ENCODE data around the gene ETV3. TPM values are rescaled to one million over a fixed set of nuclear protein-coding genes. Genes with fewer than 3 reads are reported as not detected.

ETV3 gene
- total and polyA plus RNA-seq, 2 experiments from 2014 or later: 5.6 to 21.0 TPM

- Histone ChIP-seq H3K27me3 (peaks cover 11% of the 10 kb centered on the region), H3K36me3 (no peaks in the 10 kb centered on the region), H3K4me3 (no peak overlapping the region), H3K4me1 (ENCODE audit: low read depth) (no peaks in the 10 kb centered on the region), H3K27ac (no peak overlapping the region), H3K9me3 (ENCODE audit: low read depth) (no peaks in the 10 kb centered on the region)
- DNase-seq (ENCODE audit: low read depth in 1 of 2, low spot score in 1 of 2): no peak
- TF ChIP-seq, protein P1, sequence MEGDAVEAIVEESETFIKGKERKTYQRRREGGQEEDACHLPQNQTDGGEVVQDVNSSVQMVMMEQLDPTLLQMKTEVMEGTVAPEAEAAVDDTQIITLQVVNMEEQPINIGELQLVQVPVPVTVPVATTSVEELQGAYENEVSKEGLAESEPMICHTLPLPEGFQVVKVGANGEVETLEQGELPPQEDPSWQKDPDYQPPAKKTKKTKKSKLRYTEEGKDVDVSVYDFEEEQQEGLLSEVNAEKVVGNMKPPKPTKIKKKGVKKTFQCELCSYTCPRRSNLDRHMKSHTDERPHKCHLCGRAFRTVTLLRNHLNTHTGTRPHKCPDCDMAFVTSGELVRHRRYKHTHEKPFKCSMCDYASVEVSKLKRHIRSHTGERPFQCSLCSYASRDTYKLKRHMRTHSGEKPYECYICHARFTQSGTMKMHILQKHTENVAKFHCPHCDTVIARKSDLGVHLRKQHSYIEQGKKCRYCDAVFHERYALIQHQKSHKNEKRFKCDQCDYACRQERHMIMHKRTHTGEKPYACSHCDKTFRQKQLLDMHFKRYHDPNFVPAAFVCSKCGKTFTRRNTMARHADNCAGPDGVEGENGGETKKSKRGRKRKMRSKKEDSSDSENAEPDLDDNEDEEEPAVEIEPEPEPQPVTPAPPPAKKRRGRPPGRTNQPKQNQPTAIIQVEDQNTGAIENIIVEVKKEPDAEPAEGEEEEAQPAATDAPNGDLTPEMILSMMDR (IDR thresholded peaks at IDR 0.05; ENCODE audit: low read depth, low read length): no peak
Observed at GRCh38 chr1:157114183-157115121, 23.7 kb downstream of the ETV3 start.

- H3K27ac ChIP-seq: no peak overlapping the region
- no peaks in the 10 kb centered on the region for H3K4me1 ChIP-seq (ENCODE audit: low read depth)
Observed at GRCh38 chr1:157113631-157114030, 24.6 kb downstream of the ETV3 start.

DNA sequence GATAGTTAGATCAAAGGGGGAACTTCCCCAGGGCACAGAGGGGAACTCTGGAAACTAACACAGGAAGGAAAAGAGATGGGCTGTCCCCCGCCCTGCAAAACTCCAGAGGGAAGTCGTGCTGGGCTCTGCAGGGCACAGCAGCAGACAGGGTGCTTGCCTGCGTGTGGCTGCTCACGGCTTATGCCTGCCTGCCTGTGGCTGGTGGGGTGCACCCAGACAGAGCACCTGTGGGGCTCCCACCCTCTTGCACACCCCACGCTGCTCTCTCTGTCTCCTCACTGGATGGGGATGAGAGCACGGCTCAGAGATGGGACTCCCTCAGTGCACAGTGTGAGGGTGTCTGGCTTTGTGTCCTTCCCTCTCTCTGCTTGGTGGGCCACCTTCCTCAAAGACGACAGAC, 25.1 kb downstream of the ETV3 start:
- Histone ChIP-seq H3K4me1 (ENCODE audit: low read depth) (no peaks in the 10 kb centered on the region), H3K9me3 (ENCODE audit: low read depth) (no peaks in the 10 kb centered on the region), H3K4me3 (no peak overlapping the region), H3K27me3 (peaks cover 11% of the 10 kb centered on the region), H3K27ac (no peak overlapping the region), H3K36me3 (no peaks in the 10 kb centered on the region)
- DNase-seq (ENCODE audit: low read depth in 1 of 2, low spot score in 1 of 2): no peak
- TF ChIP-seq, protein P1 (IDR thresholded peaks at IDR 0.05; ENCODE audit: low read depth, low read length): no peak

More at GRCh38 chr1:157113631-157114030, 24.6 kb downstream of the ETV3 start:
- TF ChIP-seq, protein P1 (IDR thresholded peaks at IDR 0.05; ENCODE audit: low read depth, low read length): no peak
- Histone ChIP-seq H3K4me3 (no peak overlapping the region), H3K9me3 (ENCODE audit: low read depth) (no peaks in the 10 kb centered on the region), H3K36me3 (no peaks in the 10 kb centered on the region), H3K27me3 (peaks cover 11% of the 10 kb centered on the region)
- no peak for DNase-seq (ENCODE audit: low read depth in 1 of 2, low spot score in 1 of 2)

GRCh38 chr1:157112186-157112867, 25.9 kb downstream of the ETV3 start:
- H3K27me3 ChIP-seq: peaks cover 17% of the 10 kb centered on the region
- no peak overlapping the region for H3K27ac ChIP-seq
- H3K4me1 ChIP-seq (ENCODE audit: low read depth): no peaks in the 10 kb centered on the region
- no peak for DNase-seq (ENCODE audit: low read depth in 1 of 2, low spot score in 1 of 2)
- H3K36me3 ChIP-seq: no peaks in the 10 kb centered on the region
- no peak overlapping the region for H3K4me3 ChIP-seq
- TF ChIP-seq, protein P1 (IDR thresholded peaks at IDR 0.05; ENCODE audit: low read depth, low read length): no peak
- no peaks in the 10 kb centered on the region for H3K9me3 ChIP-seq (ENCODE audit: low read depth)

DNA sequence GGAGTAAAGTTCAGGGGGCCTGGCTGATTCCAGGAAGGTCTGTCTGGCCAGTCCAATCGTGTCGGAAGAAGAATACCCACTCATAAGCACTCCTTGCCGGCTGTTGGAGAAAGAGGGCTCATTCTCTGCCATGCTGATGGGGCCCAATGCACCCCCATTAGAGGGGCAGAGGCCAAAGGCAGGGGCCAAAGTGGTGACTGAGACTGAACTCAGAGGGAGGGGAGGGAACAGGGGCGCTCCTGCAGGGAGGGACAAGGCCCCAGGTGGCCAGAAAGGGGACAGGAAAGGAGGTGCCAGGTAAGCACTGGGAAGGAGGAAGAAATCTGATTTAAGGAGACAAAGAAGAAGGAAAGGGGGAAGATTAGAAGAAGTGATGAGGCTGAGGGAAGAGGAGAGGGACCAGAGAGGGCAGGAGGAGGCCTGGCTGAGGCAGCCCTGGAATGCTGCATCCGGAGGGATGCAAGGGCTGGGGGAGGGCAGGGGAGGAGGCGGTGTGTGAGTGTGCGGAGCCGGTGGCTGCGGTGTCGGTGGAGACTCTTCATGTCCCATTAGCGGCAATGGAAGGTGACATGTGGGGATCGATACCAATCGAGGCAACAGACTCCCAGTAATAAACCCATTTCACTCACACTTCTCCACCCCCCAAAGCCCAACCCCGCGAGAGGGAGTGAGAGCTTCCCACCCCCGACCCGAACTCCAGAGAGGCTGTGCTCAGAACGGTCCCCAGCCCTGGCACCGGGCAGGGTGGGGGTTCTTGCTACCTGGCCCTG, 26.6 kb downstream of the ETV3 start:
- H3K4me1 ChIP-seq (ENCODE audit: low read depth): no peaks in the 10 kb centered on the region
- TF ChIP-seq, protein P1 (IDR thresholded peaks at IDR 0.05; ENCODE audit: low read depth, low read length): no peak
- no peak overlapping the region for H3K4me3 ChIP-seq
- H3K27me3 ChIP-seq: peaks cover 23% of the 10 kb centered on the region
- H3K36me3 ChIP-seq: no peaks in the 10 kb centered on the region
- H3K9me3 ChIP-seq (ENCODE audit: low read depth): no peaks in the 10 kb centered on the region
- DNase-seq (ENCODE audit: low read depth in 1 of 2, low spot score in 1 of 2): no peak
- H3K27ac ChIP-seq: no peak overlapping the region

Measured in cardiac muscle cell (in vitro differentiated cells and primary cell).